ENCODE data around the gene ACY1. TPM values are rescaled to one million over a fixed set of nuclear protein-coding genes. Genes with fewer than 3 reads are reported as not detected.

ACY1 gene
- total RNA-seq, 2 donors from 2014 or later = 58.2 to 69.4 TPM

GRCh38 chr3:51977446-51978142 lies 5.7 kb upstream of the ACY1 start:
- Histone ChIP-seq H3K4me1 (ENCODE audit: control insufficient read depth, insufficient read depth, low read length) (peaks cover 3% of the 10 kb centered on the region), H3K9me3 (ENCODE audit: control insufficient read depth, low read length) (no peaks in the 10 kb centered on the region), H3K9ac (ENCODE audit: extremely low read depth, low read length, poor library complexity, severe bottlenecking) (no peak overlapping the region), H3K4me3 (ENCODE audit: low read length) (no peak overlapping the region), H3K27me3 (ENCODE audit: control insufficient read depth, insufficient read depth, low read length, poor library complexity, severe bottlenecking) (no peaks in the 10 kb centered on the region), H3K36me3 (ENCODE audit: control insufficient read depth, insufficient read depth, low read length) (no peaks in the 10 kb centered on the region), H3K27ac (ENCODE audit: low read depth, low read length) (no peak overlapping the region)
- H3K36me3 Mint-ChIP-seq (ENCODE audit: low read depth) = peaks cover 5% of the 10 kb centered on the region
- H3K27me3 Mint-ChIP-seq (ENCODE audit: insufficient read depth) = peaks cover 17% of the 10 kb centered on the region
- no peak for DNase-seq
- peaks cover 14% of the 10 kb centered on the region for H3K4me1 Mint-ChIP-seq
- no peaks in the 10 kb centered on the region for H3K9me3 Mint-ChIP-seq
- no peak overlapping the region for H3K27ac Mint-ChIP-seq
- H3K4me3 Mint-ChIP-seq = no peak overlapping the region
- no peak for TF ChIP-seq CTCF (conservative IDR thresholded peaks at IDR 0.05)
- 91 to 94% methylated on average over 7 to 9 of the region's 9 CpGs for WGBS, 2 experiments (ENCODE audit: insufficient coverage in 1 of 2, insufficient read length in 1 of 2)

GRCh38 chr3:51978143-51978502 lies 5.2 kb upstream of the ACY1 start:
- WGBS, 2 experiments (ENCODE audit: insufficient coverage in 1 of 2, insufficient read length in 1 of 2) = 83 to 84% methylated on average over 4 of the region's 4 CpGs
- no peaks in the 10 kb centered on the region for H3K9me3 Mint-ChIP-seq
- H3K4me1 Mint-ChIP-seq = peaks cover 14% of the 10 kb centered on the region
- Histone ChIP-seq H3K4me3 (ENCODE audit: low read length) (no peak overlapping the region), H3K4me1 (ENCODE audit: control insufficient read depth, insufficient read depth, low read length) (peaks cover 3% of the 10 kb centered on the region), H3K36me3 (ENCODE audit: control insufficient read depth, insufficient read depth, low read length) (no peaks in the 10 kb centered on the region), H3K9ac (ENCODE audit: extremely low read depth, low read length, poor library complexity, severe bottlenecking) (no peak overlapping the region), H3K27me3 (ENCODE audit: control insufficient read depth, insufficient read depth, low read length, poor library complexity, severe bottlenecking) (no peaks in the 10 kb centered on the region), H3K27ac (ENCODE audit: low read depth, low read length) (no peak overlapping the region), H3K9me3 (ENCODE audit: control insufficient read depth, low read length) (no peaks in the 10 kb centered on the region)
- H3K27ac Mint-ChIP-seq = no peak overlapping the region
- H3K4me3 Mint-ChIP-seq = no peak overlapping the region
- peaks cover 17% of the 10 kb centered on the region for H3K27me3 Mint-ChIP-seq (ENCODE audit: insufficient read depth)
- no peak for TF ChIP-seq CTCF (conservative IDR thresholded peaks at IDR 0.05)
- DNase-seq = no peak
- peaks cover 5% of the 10 kb centered on the region for H3K36me3 Mint-ChIP-seq (ENCODE audit: low read depth)

- Mint-ChIP-seq H3K9me3 (no peaks in the 10 kb centered on the region), H3K4me3 (no peak overlapping the region), H3K4me1 (peaks cover 13% of the 10 kb centered on the region), H3K27ac (no peak overlapping the region), H3K27me3 (ENCODE audit: insufficient read depth) (peaks cover 16% of the 10 kb centered on the region), H3K36me3 (ENCODE audit: low read depth) (peaks cover 5% of the 10 kb centered on the region)
- 96 to 100% methylated on average over 6 to 10 of the region's 10 CpGs for WGBS, 2 experiments (ENCODE audit: insufficient coverage in 1 of 2, insufficient read length in 1 of 2)
- no peak for DNase-seq
- peaks cover 8% of the 10 kb centered on the region for H3K4me1 ChIP-seq (ENCODE audit: control insufficient read depth, insufficient read depth, low read length)
- H3K4me3 ChIP-seq (ENCODE audit: low read length) = no peak overlapping the region
- no peaks in the 10 kb centered on the region for H3K27me3 ChIP-seq (ENCODE audit: control insufficient read depth, insufficient read depth, low read length, poor library complexity, severe bottlenecking)
- no peaks in the 10 kb centered on the region for H3K36me3 ChIP-seq (ENCODE audit: control insufficient read depth, insufficient read depth, low read length)
- no peak for TF ChIP-seq CTCF (conservative IDR thresholded peaks at IDR 0.05)
- no peak overlapping the region for H3K9ac ChIP-seq (ENCODE audit: extremely low read depth, low read length, poor library complexity, severe bottlenecking)
- no peak overlapping the region for H3K27ac ChIP-seq (ENCODE audit: low read depth, low read length)
- no peaks in the 10 kb centered on the region for H3K9me3 ChIP-seq (ENCODE audit: control insufficient read depth, low read length)
These were observed 3.1 kb upstream of the ACY1 start for GRCh38 chr3:51980253-51980652.

Data from endodermal cell (in vitro differentiated cells).